Kidney (tissue), 14 donors: ENCODE data around the gene GNAT1. TPM values are rescaled to one million over a fixed set of nuclear protein-coding genes. Genes with fewer than 3 reads are reported as not detected.

Source experiments
- DNase-seq, 5 donors: peaks; one replicate each; pipeline ENCODE4 v3.0.0-alpha.2; 2013 to 2020
- FAIRE-seq: peaks from 2 replicates; lab custom pipeline; 2012; peaks lifted over from hg19 to GRCh38; lab: Jason Lieb, UNC
- H3K27ac ChIP-seq, 2 donors: one replicate each; pipeline ENCODE4 v1.7.0; 2013; ENCODE audit warnings: low read depth in 2 of 2, low read length in 2 of 2, inconsistent platforms in 1 of 2
- H3K27me3 ChIP-seq: one replicate; pipeline ENCODE4 v1.7.1; 2013; ENCODE audit warnings: low read length, inconsistent platforms; ENCODE audit not compliant: control insufficient read depth, insufficient read depth
- H3K36me3 ChIP-seq, 3 donors: one replicate each; pipeline versions ENCODE4 v1.7.0 to v1.7.1; 2013; ENCODE audit warnings: low read length in 3 of 3, control low read depth in 1 of 3, inconsistent platforms in 1 of 3; ENCODE audit not compliant: insufficient read depth in 3 of 3, control insufficient read depth in 2 of 3
- H3K4me1 ChIP-seq, 3 donors: one replicate each; pipeline versions ENCODE4 v1.7.0 to v1.7.1; 2013; ENCODE audit warnings: low read length in 3 of 3, inconsistent platforms in 1 of 3, low read depth in 1 of 3; ENCODE audit not compliant: control insufficient read depth in 2 of 3, insufficient read depth in 2 of 3
- H3K4me3 ChIP-seq, 3 donors: one replicate each; pipeline versions ENCODE4 v1.7.0 to v1.8.1; 2013; ENCODE audit warnings: low read length in 3 of 3, control low read depth in 1 of 3, inconsistent platforms in 1 of 3
- H3K9ac ChIP-seq, 3 donors: one replicate each; pipeline versions ENCODE4 v1.7.0 to v1.7.1; 2013; ENCODE audit warnings: low read length in 3 of 3, control low read depth in 1 of 3, inconsistent platforms in 1 of 3
- H3K9me3 ChIP-seq, 3 donors: one replicate each; pipeline versions ENCODE4 v1.7.0 to v1.7.1; 2013; ENCODE audit warnings: low read length in 3 of 3, control low read depth in 1 of 3, inconsistent platforms in 1 of 3; ENCODE audit not compliant: control insufficient read depth in 2 of 3, insufficient read depth in 1 of 3
- intact Hi-C: fragments of 100-400 bp; cut with DNase I; formaldehyde crosslinking; loops from one replicate; pipeline ENCODE4 v1.11.1; 2022
- polyA plus RNA-seq: library from polyadenylated mRNA; stranded (reverse); fragments of 350-450 nt; fragmentation: Illumina TruSeq; extraction: RNeasy Lipid Tissue Mini Kit (QIAGEN cat#74804); gene quantifications from one replicate; pipeline ENCODE4 v1.2.3, GENCODE V29; 2014; ENCODE audit warnings: low read depth, low replicate concordance; ENCODE audit not compliant: insufficient read depth
- total RNA-seq: library from RNA; stranded (reverse); fragmentation: NEBNext Ultra II Directional; extraction: Animal tissue kit (Norgen Biotek cat#: 25700); gene quantifications from one replicate; pipeline ENCODE4 v1.2.1, GENCODE V29; 2021
- TF ChIP-seq, protein P1 (sequence below): IDR thresholded peaks from 3 replicates; pipeline ENCODE4 v1.5.1; 2012; ENCODE audit warnings: mild to moderate bottlenecking, moderate library complexity, borderline replicate concordance; ENCODE audit not compliant: insufficient read depth; ENCODE audit errors: extremely low read depth
- donor health status: control.
- donor health status: control.
- donor health status: control.
- donor health status: control.
- donor health status: control.
- donor health status: DM: yes; HTN: yes; CAD: no.
- donor health status: Normal renal cell carcinoma (clear cell type).

GNAT1 gene
- total and polyA plus RNA-seq, 2 donors from 2014 or later: not detected

GRCh38 chr3:50147447-50147846 is 44.0 kb upstream of the GNAT1 start:
- TF ChIP-seq, protein P1, sequence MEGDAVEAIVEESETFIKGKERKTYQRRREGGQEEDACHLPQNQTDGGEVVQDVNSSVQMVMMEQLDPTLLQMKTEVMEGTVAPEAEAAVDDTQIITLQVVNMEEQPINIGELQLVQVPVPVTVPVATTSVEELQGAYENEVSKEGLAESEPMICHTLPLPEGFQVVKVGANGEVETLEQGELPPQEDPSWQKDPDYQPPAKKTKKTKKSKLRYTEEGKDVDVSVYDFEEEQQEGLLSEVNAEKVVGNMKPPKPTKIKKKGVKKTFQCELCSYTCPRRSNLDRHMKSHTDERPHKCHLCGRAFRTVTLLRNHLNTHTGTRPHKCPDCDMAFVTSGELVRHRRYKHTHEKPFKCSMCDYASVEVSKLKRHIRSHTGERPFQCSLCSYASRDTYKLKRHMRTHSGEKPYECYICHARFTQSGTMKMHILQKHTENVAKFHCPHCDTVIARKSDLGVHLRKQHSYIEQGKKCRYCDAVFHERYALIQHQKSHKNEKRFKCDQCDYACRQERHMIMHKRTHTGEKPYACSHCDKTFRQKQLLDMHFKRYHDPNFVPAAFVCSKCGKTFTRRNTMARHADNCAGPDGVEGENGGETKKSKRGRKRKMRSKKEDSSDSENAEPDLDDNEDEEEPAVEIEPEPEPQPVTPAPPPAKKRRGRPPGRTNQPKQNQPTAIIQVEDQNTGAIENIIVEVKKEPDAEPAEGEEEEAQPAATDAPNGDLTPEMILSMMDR: no peak
- DNase-seq (no peak), FAIRE-seq (no peak)
- Histone ChIP-seq H3K36me3 (no peaks in the 10 kb centered on the region), H3K27ac (no peak overlapping the region), H3K9ac (no peak overlapping the region), H3K4me1 (peaks cover 8 to 18% (median 13%) of the 10 kb centered on the region in 3 donors), H3K27me3 (no peaks in the 10 kb centered on the region), H3K4me3 (no peak overlapping the region), H3K9me3 (no peaks in the 10 kb centered on the region)
- intact Hi-C loops: no loop called here

GRCh38 chr3:50147861-50148260 is 43.5 kb upstream of the GNAT1 start:
- H3K9me3 ChIP-seq: no peaks in the 10 kb centered on the region
- no peaks in the 10 kb centered on the region for H3K27me3 ChIP-seq
- TF ChIP-seq, protein P1: no peak
- peak overlapping the region in 1 of 2 donors; percentile 30 for H3K27ac ChIP-seq
- no peak overlapping the region for H3K9ac ChIP-seq
- intact Hi-C loops: no loop called here
- H3K4me1 ChIP-seq: peaks cover 8 to 18% (median 13%) of the 10 kb centered on the region in 3 donors
- H3K36me3 ChIP-seq: no peaks in the 10 kb centered on the region
- no peak overlapping the region for H3K4me3 ChIP-seq
- DNase-seq (peak in 1 of 5 donors; percentile 67), FAIRE-seq (no peak)

DNA sequence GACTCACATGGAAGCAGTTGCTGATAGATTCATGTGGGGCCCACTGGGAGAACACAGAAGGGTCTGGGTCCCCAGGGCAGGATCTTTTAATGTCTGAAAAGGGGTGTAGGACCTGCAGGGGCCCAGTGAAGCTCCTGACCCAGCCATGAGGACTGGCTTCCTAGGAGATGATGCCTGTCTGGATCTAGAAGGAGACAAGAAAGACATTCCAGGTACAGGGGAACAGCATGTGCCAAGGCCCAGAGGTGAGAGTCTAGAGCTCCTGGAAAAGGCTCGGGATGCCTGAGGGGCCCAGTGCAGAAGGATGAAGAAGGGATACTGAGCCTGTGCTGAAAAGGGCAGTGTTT is 41.0 kb upstream of the GNAT1 start:
- H3K9ac ChIP-seq: peak overlapping the region in 1 of 3 donors; percentile 3
- H3K27me3 ChIP-seq: no peaks in the 10 kb centered on the region
- FAIRE-seq (no peak), DNase-seq (no peak)
- no peaks in the 10 kb centered on the region for H3K9me3 ChIP-seq
- intact Hi-C loops: no loop called here
- no peaks in the 10 kb centered on the region for H3K36me3 ChIP-seq
- peaks cover 8 to 18% (median 13%) of the 10 kb centered on the region in 3 donors for H3K4me1 ChIP-seq
- peak overlapping the region; percentile 43 to 78 for H3K27ac ChIP-seq
- TF ChIP-seq, protein P1: no peak
- no peak overlapping the region for H3K4me3 ChIP-seq
